ENCODE results near the gene RIMS1. TPM values are rescaled to one million over a fixed set of nuclear protein-coding genes. Genes with fewer than 3 reads are reported as not detected.

RIMS1 gene
- total and polyA plus RNA-seq, 4 donors = 0.14 to 5.7 (median 1.6) TPM

DNA sequence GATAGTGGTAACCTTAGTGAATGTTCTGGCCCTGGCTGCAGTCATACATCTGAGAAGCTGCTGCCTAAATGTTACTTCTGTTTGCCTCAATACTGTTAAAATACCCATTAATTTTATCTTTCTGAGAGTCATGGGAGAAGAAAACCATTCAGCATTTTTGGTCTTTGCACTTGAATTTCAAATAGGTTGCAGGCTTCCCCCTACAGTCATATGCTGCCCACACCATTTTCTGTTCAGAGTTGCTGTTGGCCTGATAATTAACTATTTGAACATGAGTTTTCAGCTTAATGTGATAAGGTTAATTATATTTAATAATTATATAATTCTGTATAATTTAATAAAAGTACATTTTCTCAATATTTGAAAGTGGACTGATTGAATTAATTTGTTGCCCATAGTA is 410.0 kb downstream of the RIMS1 start:
- H3K4me1 ChIP-seq (ENCODE audit: control insufficient read depth in 5 of 5, insufficient read depth in 5 of 5, low read length in 5 of 5) = peaks cover 0 to 8% (median 0%) of the 10 kb centered on the region in 5 donors
- no peaks in the 10 kb centered on the region for H3K27me3 ChIP-seq (ENCODE audit: control insufficient read depth in 3 of 3, insufficient read depth in 3 of 3, low read length in 2 of 3)
- H3K9ac ChIP-seq (ENCODE audit: insufficient read depth in 1 of 2, low read length in 2 of 2) = no peak overlapping the region
- no peak overlapping the region for H3K27ac ChIP-seq (ENCODE audit: low read depth in 1 of 2, low read length in 1 of 2)
- H3K4me3 ChIP-seq = no peak overlapping the region
- no peak for DNase-seq
- no peaks in the 10 kb centered on the region for H3K9me3 ChIP-seq (ENCODE audit: control insufficient read depth in 4 of 4, insufficient read depth in 3 of 4, low read length in 3 of 4)
- TF ChIP-seq, protein P1, sequence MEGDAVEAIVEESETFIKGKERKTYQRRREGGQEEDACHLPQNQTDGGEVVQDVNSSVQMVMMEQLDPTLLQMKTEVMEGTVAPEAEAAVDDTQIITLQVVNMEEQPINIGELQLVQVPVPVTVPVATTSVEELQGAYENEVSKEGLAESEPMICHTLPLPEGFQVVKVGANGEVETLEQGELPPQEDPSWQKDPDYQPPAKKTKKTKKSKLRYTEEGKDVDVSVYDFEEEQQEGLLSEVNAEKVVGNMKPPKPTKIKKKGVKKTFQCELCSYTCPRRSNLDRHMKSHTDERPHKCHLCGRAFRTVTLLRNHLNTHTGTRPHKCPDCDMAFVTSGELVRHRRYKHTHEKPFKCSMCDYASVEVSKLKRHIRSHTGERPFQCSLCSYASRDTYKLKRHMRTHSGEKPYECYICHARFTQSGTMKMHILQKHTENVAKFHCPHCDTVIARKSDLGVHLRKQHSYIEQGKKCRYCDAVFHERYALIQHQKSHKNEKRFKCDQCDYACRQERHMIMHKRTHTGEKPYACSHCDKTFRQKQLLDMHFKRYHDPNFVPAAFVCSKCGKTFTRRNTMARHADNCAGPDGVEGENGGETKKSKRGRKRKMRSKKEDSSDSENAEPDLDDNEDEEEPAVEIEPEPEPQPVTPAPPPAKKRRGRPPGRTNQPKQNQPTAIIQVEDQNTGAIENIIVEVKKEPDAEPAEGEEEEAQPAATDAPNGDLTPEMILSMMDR (IDR thresholded peaks at IDR 0.05; ENCODE audit: control extremely low read depth, extremely low read depth) = no peak
- no peaks in the 10 kb centered on the region for H3K36me3 ChIP-seq (ENCODE audit: control insufficient read depth in 4 of 4, insufficient read depth in 4 of 4, low read length in 4 of 4)
- ATAC-seq (ENCODE audit: insufficient read depth, low FRiP score) = no peak

DNA sequence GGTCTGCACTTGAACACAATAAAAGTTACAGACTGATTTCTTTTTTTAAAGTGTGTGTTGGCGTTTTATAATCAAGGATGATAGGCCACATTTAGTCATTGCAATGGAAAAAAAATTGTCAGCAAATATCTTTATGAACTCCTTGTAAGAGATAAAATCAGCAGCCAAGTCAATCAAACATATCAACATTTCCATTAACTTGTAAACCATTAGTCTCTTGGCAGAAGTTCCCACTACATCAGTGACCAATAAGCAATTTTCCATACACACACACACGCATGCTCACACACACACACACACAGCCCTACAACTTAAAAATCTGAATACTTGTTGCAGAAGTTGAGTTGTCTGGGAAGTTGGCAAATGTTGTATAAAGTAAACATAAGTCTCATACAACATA is 419.6 kb downstream of the RIMS1 start:
- Histone ChIP-seq H3K4me3 (no peak overlapping the region), H3K27ac (ENCODE audit: low read depth in 1 of 2, low read length in 1 of 2) (no peak overlapping the region), H3K9ac (ENCODE audit: insufficient read depth in 1 of 2, low read length in 2 of 2) (no peak overlapping the region), H3K36me3 (ENCODE audit: control insufficient read depth in 4 of 4, insufficient read depth in 4 of 4, low read length in 4 of 4) (no peaks in the 10 kb centered on the region), H3K9me3 (ENCODE audit: control insufficient read depth in 4 of 4, insufficient read depth in 3 of 4, low read length in 3 of 4) (no peaks in the 10 kb centered on the region), H3K4me1 (ENCODE audit: control insufficient read depth in 5 of 5, insufficient read depth in 5 of 5, low read length in 5 of 5) (no peaks in the 10 kb centered on the region), H3K27me3 (ENCODE audit: control insufficient read depth in 3 of 3, insufficient read depth in 3 of 3, low read length in 2 of 3) (no peaks in the 10 kb centered on the region)
- no peak for ATAC-seq (ENCODE audit: insufficient read depth, low FRiP score)
- DNase-seq = no peak
- 89 to 98% methylated on average over 2 of the region's 2 CpGs for WGBS, 2 donors
- TF ChIP-seq, protein P1 (IDR thresholded peaks at IDR 0.05; ENCODE audit: control extremely low read depth, extremely low read depth) = no peak

DNA sequence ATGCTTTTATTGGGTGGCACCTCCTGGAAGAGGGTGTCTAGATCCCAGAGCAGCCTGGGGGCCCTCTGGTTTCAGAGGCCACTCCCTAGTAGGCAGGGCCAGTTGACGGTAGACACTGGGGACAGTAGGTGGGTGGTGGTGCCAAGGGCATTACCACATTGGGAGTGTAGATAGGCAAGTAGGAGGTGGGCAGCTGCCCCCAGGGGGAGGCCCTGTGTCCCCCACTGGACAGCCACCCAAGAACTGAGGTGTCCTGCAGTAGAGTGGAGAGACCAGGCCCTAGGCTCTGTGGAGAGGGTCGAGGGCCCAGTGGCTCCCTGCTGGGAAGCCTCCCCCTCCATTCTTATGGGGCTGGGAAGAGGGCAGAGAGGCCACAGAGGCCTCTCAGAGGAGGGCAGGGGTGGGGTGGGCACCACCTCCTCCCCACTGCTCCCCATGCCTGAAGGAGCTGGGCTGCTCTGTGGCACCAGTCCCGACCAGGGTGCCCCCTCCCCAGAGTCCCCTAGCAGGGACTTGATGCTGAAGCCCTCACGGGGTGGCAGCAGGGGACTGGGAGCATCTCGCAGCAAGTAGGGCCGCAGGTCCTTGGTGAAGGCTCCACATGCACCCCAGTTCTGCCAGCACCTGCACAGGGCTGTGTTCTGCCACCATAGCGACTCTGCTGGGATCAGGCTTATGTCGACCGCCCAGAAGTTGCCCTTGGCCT is 430.5 kb downstream of the RIMS1 start:
- TF ChIP-seq, protein P1 (IDR thresholded peaks at IDR 0.05; ENCODE audit: control extremely low read depth, extremely low read depth) = no peak
- DNase-seq (no peak), ATAC-seq (ENCODE audit: insufficient read depth, low FRiP score) (no peak)
- Histone ChIP-seq H3K27me3 (ENCODE audit: control insufficient read depth in 3 of 3, insufficient read depth in 3 of 3, low read length in 2 of 3) (no peaks in the 10 kb centered on the region), H3K27ac (ENCODE audit: low read depth in 1 of 2, low read length in 1 of 2) (no peak overlapping the region), H3K9ac (ENCODE audit: insufficient read depth in 1 of 2, low read length in 2 of 2) (no peak overlapping the region), H3K36me3 (ENCODE audit: control insufficient read depth in 4 of 4, insufficient read depth in 4 of 4, low read length in 4 of 4) (no peaks in the 10 kb centered on the region), H3K9me3 (ENCODE audit: control insufficient read depth in 4 of 4, insufficient read depth in 3 of 4, low read length in 3 of 4) (no peaks in the 10 kb centered on the region), H3K4me3 (no peak overlapping the region), H3K4me1 (ENCODE audit: control insufficient read depth in 5 of 5, insufficient read depth in 5 of 5, low read length in 5 of 5) (no peaks in the 10 kb centered on the region)
- 90 to 92% methylated on average over 9 of the region's 9 CpGs for WGBS, 2 donors

DNA sequence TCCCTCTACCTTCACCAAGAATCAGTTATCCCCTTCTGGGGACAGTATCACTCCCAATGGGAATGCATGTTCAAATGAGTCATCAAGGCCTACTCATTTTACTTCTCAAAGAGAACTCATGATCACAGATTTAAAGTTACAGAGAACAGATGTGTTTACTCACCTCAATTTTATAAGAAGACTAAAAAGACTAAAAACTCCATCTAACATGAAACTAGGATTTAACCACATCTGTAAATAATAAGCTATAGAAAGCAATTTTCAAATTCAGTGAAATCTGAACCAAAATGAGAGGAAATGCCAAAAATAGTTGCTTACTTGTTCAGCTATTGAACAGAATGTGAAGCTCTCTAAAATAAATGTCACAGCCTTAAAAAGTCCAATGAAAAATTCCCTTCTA is 435.4 kb downstream of the RIMS1 start:
- H3K27me3 ChIP-seq (ENCODE audit: control insufficient read depth in 3 of 3, insufficient read depth in 3 of 3, low read length in 2 of 3) = no peaks in the 10 kb centered on the region
- DNase-seq (no peak), ATAC-seq (ENCODE audit: insufficient read depth, low FRiP score) (no peak)
- no peak overlapping the region for H3K9ac ChIP-seq (ENCODE audit: insufficient read depth in 1 of 2, low read length in 2 of 2)
- H3K4me3 ChIP-seq = no peak overlapping the region
- no peaks in the 10 kb centered on the region for H3K4me1 ChIP-seq (ENCODE audit: control insufficient read depth in 5 of 5, insufficient read depth in 5 of 5, low read length in 5 of 5)
- TF ChIP-seq, protein P1 (IDR thresholded peaks at IDR 0.05; ENCODE audit: control extremely low read depth, extremely low read depth) = no peak
- no peak overlapping the region for H3K27ac ChIP-seq (ENCODE audit: low read depth in 1 of 2, low read length in 1 of 2)
- H3K36me3 ChIP-seq (ENCODE audit: control insufficient read depth in 4 of 4, insufficient read depth in 4 of 4, low read length in 4 of 4) = no peaks in the 10 kb centered on the region
- no peaks in the 10 kb centered on the region for H3K9me3 ChIP-seq (ENCODE audit: control insufficient read depth in 4 of 4, insufficient read depth in 3 of 4, low read length in 3 of 4)
